Peyer's patch (tissue), 4 donors: ENCODE data around the gene STAG2. TPM values are rescaled to one million over a fixed set of nuclear protein-coding genes. Genes with fewer than 3 reads are reported as not detected.
A peak's percentile ranks its signal among the peaks of the same experiment; 100 is the strongest.
"Not testable (repeated sequence)": the region's sequence is repeated elsewhere in the genome, so short reads cannot be mapped to it uniquely, and the experiment has no call there.

ENCODE experiments used
- DNase-seq, 3 donors: peaks; one replicate each; pipeline ENCODE4 v3.0.0-alpha.2; 2017 to 2019
- H3K27ac ChIP-seq, 4 donors: fragments of 200-600 bp; sonication (generic); one replicate each; pipeline ENCODE4 v1.5.1; 2016 to 2019
- H3K27me3 ChIP-seq, 2 donors: fragments of 200-600 bp; sonication (generic); one replicate each; pipeline ENCODE4 v1.5.1; 2019
- H3K36me3 ChIP-seq, 3 donors: fragments of 200-600 bp; sonication (generic); one replicate each; pipeline ENCODE4 v1.5.1; 2016 to 2019
- H3K4me1 ChIP-seq, 4 donors: fragments of 200-600 bp; sonication (generic); one replicate each; pipeline ENCODE4 v1.5.1; 2016 to 2019
- H3K4me3 ChIP-seq, 4 donors: fragments of 200-600 bp; sonication (generic); 1 replicate in 3 of 4; 2 replicates in 1 of 4; pipeline ENCODE4 v1.5.1; 2016 to 2019; ENCODE audit warnings: mild to moderate bottlenecking in 1 of 4
- H3K9me3 ChIP-seq, 4 donors: fragments of 200-600 bp; sonication (generic); one replicate each; pipeline ENCODE4 v1.5.1; 2016 to 2019; ENCODE audit warnings: mild to moderate bottlenecking in 1 of 4
- POLR2A ChIP-seq, 2 donors: fragments of 450-650 bp; IDR thresholded peaks; one replicate each; pipeline ENCODE4 v1.5.1; 2017; ENCODE audit warnings: antibody characterized with exemption in 2 of 2, mild to moderate bottlenecking in 2 of 2, moderate library complexity in 2 of 2
- total RNA-seq, 4 donors: library from RNA; depleted of rRNA; stranded (reverse); fragments of >200 nt; gene quantifications; one replicate each; pipeline ENCODE4 v1.1.0, GENCODE V29; 2016
- TF ChIP-seq, protein P1 (sequence below), 6 experiments: fragments of 450-650 bp in 4 of 6; fragments of 200-600 bp in 2 of 6; sonication (generic) in 1 of 6; IDR thresholded peaks; one replicate each; pipeline ENCODE4 v1.5.1; 2017 to 2019; ENCODE audit warnings: antibody characterized with exemption in 6 of 6, mild to moderate bottlenecking in 3 of 6, moderate library complexity in 1 of 6

Gene STAG2
- total RNA-seq, 4 donors from 2014 or later, result 39.6 to 83.3 (median 54.0) TPM

- Histone ChIP-seq H3K9me3 (no peaks in the 10 kb centered on the region), H3K36me3 (peaks cover 0 to 35% (median 0%) of the 10 kb centered on the region in 3 donors), H3K27ac (no peak overlapping the region), H3K4me1 (no peaks in the 10 kb centered on the region), H3K4me3 (no peak overlapping the region), H3K27me3 (no peaks in the 10 kb centered on the region)
- no peak for TF ChIP-seq POLR2A (IDR thresholded peaks at IDR 0.05)
- TF ChIP-seq, protein P1, sequence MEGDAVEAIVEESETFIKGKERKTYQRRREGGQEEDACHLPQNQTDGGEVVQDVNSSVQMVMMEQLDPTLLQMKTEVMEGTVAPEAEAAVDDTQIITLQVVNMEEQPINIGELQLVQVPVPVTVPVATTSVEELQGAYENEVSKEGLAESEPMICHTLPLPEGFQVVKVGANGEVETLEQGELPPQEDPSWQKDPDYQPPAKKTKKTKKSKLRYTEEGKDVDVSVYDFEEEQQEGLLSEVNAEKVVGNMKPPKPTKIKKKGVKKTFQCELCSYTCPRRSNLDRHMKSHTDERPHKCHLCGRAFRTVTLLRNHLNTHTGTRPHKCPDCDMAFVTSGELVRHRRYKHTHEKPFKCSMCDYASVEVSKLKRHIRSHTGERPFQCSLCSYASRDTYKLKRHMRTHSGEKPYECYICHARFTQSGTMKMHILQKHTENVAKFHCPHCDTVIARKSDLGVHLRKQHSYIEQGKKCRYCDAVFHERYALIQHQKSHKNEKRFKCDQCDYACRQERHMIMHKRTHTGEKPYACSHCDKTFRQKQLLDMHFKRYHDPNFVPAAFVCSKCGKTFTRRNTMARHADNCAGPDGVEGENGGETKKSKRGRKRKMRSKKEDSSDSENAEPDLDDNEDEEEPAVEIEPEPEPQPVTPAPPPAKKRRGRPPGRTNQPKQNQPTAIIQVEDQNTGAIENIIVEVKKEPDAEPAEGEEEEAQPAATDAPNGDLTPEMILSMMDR (IDR thresholded peaks at IDR 0.05), result no peak
- DNase-seq, result no peak
These were observed 125.7 kb downstream of the STAG2 start for GRCh38 chrX:124087000-124087746.

- H3K27me3 ChIP-seq, result no peaks in the 10 kb centered on the region
- no peaks in the 10 kb centered on the region for H3K4me1 ChIP-seq
- no peak for TF ChIP-seq POLR2A (IDR thresholded peaks at IDR 0.05)
- TF ChIP-seq, protein P1 (IDR thresholded peaks at IDR 0.05), result no peak
- H3K36me3 ChIP-seq, result peaks cover 0 to 21% (median 0%) of the 10 kb centered on the region in 3 donors
- H3K9me3 ChIP-seq, result no peaks in the 10 kb centered on the region
- no peak overlapping the region for H3K4me3 ChIP-seq
- DNase-seq, result no peak
- no peak overlapping the region for H3K27ac ChIP-seq
These were observed 131.7 kb downstream of the STAG2 start for GRCh38 chrX:124093222-124093621.

GRCh38 chrX:124097116-124097515 lies 135.6 kb downstream of the STAG2 start:
- Histone ChIP-seq H3K36me3 (peaks cover 0 to 26% (median 0%) of the 10 kb centered on the region in 3 donors), H3K9me3 (no peaks in the 10 kb centered on the region), H3K27ac (no peak overlapping the region), H3K27me3 (no peaks in the 10 kb centered on the region), H3K4me3 (no peak overlapping the region), H3K4me1 (no peaks in the 10 kb centered on the region)
- no peak for DNase-seq
- TF ChIP-seq, protein P1 (IDR thresholded peaks at IDR 0.05), result no peak
- TF ChIP-seq POLR2A (IDR thresholded peaks at IDR 0.05), result no peak

DNA sequence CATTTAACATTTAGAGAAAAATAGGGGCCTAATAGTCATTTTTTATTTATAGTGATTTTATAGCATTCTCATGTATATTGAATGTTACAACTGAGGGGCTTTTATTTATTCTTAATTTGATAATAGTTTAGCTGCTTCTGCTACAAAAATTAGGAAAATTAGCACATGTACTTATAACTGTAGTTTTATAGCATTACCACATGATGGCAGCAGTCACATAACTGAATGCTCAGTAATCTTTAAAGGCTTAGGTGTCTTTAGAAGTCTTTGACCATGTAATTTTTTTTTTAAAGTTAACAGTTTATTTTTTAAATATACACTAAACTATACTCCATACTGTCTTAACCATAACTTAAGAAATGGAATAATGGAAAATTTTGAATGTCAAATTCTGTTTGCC lies 136.6 kb downstream of the STAG2 start:
- Histone ChIP-seq H3K27me3 (no peaks in the 10 kb centered on the region), H3K4me1 (no peaks in the 10 kb centered on the region), H3K27ac (no peak overlapping the region), H3K4me3 (no peak overlapping the region), H3K9me3 (no peaks in the 10 kb centered on the region), H3K36me3 (peaks cover 0 to 26% (median 0%) of the 10 kb centered on the region in 3 donors)
- TF ChIP-seq POLR2A (IDR thresholded peaks at IDR 0.05), result no peak
- TF ChIP-seq, protein P1 (IDR thresholded peaks at IDR 0.05), result peak in 5 of 6 experiments; percentile 6 to 49 (median 37)
- no peak for DNase-seq

DNA sequence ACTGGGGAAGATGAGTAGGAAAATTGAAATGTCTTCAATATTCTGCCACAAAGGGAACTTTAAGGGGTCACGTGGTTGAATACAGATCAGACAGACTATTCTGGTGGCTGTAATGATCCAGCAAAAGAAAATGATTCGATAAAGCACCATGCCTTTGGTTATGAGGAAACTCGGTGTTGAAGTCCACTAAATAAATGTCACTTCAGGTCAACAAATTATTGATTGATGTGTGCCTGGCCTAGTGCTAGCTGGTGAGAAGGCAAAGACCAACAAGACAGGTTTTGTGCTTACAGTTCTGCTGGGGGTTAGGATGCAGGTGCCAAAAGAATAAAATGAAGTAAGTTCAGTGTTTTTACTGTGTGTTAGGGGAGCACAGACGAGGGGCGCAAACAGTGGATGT lies 142.5 kb downstream of the STAG2 start:
- Histone ChIP-seq H3K4me1 (no peaks in the 10 kb centered on the region), H3K27ac (no peak overlapping the region), H3K9me3 (no peaks in the 10 kb centered on the region), H3K36me3 (peaks cover 0 to 17% (median 0%) of the 10 kb centered on the region in 3 donors), H3K27me3 (no peaks in the 10 kb centered on the region), H3K4me3 (no peak overlapping the region)
- TF ChIP-seq, protein P1 (IDR thresholded peaks at IDR 0.05), result no peak
- no peak for DNase-seq

DNA sequence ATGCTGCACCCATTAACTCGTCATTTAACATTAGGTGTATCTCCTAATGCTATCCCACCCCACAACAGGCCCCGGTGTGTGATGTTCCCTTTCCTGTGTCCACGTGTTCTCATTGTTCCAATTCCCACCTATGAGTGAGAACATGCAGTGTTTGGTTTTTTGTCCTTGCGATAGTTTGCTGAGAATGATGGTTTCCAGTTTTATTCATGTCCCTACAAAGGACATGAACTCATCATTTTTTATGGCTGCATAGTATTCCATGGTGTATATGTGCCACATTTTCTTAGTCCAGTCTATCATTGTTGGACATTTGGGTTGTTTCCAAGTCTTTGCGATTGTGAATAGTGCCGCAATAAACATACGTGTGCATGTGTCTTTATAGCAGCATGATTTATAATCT lies 143.0 kb downstream of the STAG2 start:
- not testable (repeated sequence) for H3K9me3 ChIP-seq, H3K27me3 ChIP-seq

More for the DNA sequence above, 143.0 kb downstream of the STAG2 start:
- peaks cover 0 to 16% (median 0%) of the 10 kb centered on the region in 3 donors for H3K36me3 ChIP-seq
- DNase-seq, H3K27ac ChIP-seq, H3K4me1 ChIP-seq, H3K4me3 ChIP-seq: not testable (repeated sequence)
